HL-60 (cell line): ENCODE results near the gene BAZ2B.

Experiments used
- DNase-seq, 2 experiments: peaks; one replicate each; pipeline ENCODE4 v3.0.0-alpha.2; 2010 to 2020; ENCODE audit warnings: low read depth in 1 of 2, low spot score in 1 of 2
- H3K27ac ChIP-seq: fragments of 250-450 bp; sonication (Bioruptor Pico); replicated peaks from 2 replicates; pipeline ENCODE4 v1.5.1; 2020; ENCODE audit warnings: mild to moderate bottlenecking, moderate library complexity
- H3K27me3 ChIP-seq: fragments of 250-450 bp; sonication (Bioruptor Pico); 2 replicates; pipeline ENCODE4 v1.5.1; 2021; ENCODE audit warnings: mild to moderate bottlenecking, moderate library complexity; ENCODE audit not compliant: insufficient read depth, poor library complexity, severe bottlenecking
- H3K4me3 ChIP-seq: replicated peaks from 2 replicates; pipeline ENCODE4 v1.5.1; 2011; ENCODE audit warnings: mild to moderate bottlenecking, control low read depth, low read length; ENCODE audit not compliant: insufficient read depth
- GABPA ChIP-seq: IDR thresholded peaks from 2 replicates; pipeline ENCODE4 v1.6.1; 2012; ENCODE audit warnings: low read depth
- POLR2AphosphoS5 ChIP-seq: IDR thresholded peaks from 2 replicates; pipeline ENCODE4 v1.6.1; 2012; ENCODE audit warnings: low read depth
- SPI1 ChIP-seq: IDR thresholded peaks from 2 replicates; pipeline ENCODE4 v1.6.1; 2012; ENCODE audit warnings: low read depth, mild to moderate bottlenecking, borderline replicate concordance
- TF ChIP-seq, protein P1 (sequence below): IDR thresholded peaks from one replicate; pipeline ENCODE4 v1.5.1; 2011; ENCODE audit warnings: low read length, control low read depth, inconsistent platforms; ENCODE audit not compliant: insufficient read depth
- TF ChIP-seq, protein P2 (sequence below): IDR thresholded peaks from 2 replicates; pipeline ENCODE4 v1.6.1; 2012; ENCODE audit warnings: low read depth; ENCODE audit not compliant: insufficient replicate concordance

Gene BAZ2B

DNA sequence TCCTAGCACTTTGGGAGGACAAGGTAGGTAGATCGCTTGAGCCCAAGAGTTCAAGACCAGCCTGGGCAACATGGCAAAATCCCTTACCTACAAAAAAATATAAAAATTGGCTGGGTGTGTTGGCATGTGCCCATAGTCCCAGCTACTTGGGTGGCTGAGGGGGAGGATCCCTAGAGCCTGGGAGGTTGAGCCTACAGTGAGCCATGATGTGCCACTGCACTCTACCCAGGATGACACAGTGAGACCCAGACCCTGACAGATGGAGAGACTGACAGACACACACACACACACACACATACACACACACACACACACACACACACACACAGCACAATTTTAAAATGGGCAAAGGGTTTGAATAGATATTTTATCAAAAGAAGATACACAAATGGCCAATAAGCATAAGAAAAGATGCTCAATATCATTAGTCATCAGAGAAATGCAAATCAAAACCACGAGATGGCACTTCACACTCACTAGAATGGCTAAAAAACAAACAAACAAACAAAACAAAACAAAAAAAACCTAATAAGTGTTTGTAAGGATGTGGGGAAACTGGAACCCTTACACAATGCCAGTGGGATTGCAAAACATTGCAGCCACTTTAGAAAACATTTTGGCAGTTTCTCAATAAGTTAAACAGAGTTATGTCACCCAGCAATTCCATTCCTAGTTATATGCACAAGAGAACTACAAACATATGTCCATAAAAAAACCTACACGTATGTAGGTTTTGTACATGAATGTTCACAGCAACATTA, 42.3 kb downstream of the BAZ2B start:
- DNase-seq: peak; percentile 43 to 73
- 0 out of 2 replicates have a peak, but pooled peaks have one; percentile 20 for TF ChIP-seq GABPA
- TF ChIP-seq, protein P1, sequence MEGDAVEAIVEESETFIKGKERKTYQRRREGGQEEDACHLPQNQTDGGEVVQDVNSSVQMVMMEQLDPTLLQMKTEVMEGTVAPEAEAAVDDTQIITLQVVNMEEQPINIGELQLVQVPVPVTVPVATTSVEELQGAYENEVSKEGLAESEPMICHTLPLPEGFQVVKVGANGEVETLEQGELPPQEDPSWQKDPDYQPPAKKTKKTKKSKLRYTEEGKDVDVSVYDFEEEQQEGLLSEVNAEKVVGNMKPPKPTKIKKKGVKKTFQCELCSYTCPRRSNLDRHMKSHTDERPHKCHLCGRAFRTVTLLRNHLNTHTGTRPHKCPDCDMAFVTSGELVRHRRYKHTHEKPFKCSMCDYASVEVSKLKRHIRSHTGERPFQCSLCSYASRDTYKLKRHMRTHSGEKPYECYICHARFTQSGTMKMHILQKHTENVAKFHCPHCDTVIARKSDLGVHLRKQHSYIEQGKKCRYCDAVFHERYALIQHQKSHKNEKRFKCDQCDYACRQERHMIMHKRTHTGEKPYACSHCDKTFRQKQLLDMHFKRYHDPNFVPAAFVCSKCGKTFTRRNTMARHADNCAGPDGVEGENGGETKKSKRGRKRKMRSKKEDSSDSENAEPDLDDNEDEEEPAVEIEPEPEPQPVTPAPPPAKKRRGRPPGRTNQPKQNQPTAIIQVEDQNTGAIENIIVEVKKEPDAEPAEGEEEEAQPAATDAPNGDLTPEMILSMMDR: no peak
- Histone ChIP-seq H3K27ac (peak overlapping the region; percentile 62), H3K4me3 (no peak overlapping the region), H3K27me3 (no peaks in the 10 kb centered on the region)

DNA sequence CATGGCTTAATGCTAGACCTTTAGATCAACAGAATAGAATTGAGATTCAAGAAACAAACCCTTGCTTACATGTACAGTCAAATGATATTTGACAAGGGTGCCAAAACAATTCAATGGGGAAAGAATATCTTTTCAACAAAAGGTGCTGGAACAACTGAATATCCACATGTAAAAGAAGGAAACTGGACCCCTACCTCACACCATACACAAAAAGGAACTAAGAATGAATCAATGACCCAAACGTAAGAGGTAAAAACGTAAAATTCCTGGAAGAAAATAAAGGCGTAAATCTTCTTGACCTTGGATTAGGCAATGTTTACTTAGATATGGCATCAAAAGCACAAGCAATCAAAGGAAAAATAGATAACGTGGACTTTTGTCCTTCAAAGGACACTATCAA, 43.1 kb downstream of the BAZ2B start:
- peak overlapping the region; percentile 62 for H3K27ac ChIP-seq
- DNase-seq: no peak
- no peaks in the 10 kb centered on the region for H3K27me3 ChIP-seq
- TF ChIP-seq, protein P1: no peak
- TF ChIP-seq POLR2AphosphoS5: no peak
- TF ChIP-seq SPI1: no peak
- H3K4me3 ChIP-seq: no peak overlapping the region

DNA sequence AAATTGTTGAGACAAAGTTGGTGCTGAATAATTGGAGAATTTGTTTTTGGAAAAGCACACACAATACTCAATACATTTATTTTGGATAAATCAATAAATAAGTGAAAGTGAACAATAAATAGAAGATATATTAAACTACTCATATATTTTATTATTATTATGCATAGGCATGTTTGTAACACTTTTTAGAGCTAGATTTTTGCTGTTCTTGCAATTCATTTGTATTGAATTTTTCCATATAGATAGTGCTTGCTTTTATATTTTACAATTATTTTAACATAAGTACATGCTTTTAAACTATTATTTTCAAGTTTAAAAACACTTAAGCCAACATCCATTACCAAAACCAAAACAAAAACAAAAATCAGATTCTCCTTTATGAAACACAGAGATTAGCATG, 43.9 kb downstream of the BAZ2B start:
- no peaks in the 10 kb centered on the region for H3K27me3 ChIP-seq
- TF ChIP-seq SPI1 (no peak), GABPA (no peak), POLR2AphosphoS5 (no peak)
- TF ChIP-seq, protein P2, sequence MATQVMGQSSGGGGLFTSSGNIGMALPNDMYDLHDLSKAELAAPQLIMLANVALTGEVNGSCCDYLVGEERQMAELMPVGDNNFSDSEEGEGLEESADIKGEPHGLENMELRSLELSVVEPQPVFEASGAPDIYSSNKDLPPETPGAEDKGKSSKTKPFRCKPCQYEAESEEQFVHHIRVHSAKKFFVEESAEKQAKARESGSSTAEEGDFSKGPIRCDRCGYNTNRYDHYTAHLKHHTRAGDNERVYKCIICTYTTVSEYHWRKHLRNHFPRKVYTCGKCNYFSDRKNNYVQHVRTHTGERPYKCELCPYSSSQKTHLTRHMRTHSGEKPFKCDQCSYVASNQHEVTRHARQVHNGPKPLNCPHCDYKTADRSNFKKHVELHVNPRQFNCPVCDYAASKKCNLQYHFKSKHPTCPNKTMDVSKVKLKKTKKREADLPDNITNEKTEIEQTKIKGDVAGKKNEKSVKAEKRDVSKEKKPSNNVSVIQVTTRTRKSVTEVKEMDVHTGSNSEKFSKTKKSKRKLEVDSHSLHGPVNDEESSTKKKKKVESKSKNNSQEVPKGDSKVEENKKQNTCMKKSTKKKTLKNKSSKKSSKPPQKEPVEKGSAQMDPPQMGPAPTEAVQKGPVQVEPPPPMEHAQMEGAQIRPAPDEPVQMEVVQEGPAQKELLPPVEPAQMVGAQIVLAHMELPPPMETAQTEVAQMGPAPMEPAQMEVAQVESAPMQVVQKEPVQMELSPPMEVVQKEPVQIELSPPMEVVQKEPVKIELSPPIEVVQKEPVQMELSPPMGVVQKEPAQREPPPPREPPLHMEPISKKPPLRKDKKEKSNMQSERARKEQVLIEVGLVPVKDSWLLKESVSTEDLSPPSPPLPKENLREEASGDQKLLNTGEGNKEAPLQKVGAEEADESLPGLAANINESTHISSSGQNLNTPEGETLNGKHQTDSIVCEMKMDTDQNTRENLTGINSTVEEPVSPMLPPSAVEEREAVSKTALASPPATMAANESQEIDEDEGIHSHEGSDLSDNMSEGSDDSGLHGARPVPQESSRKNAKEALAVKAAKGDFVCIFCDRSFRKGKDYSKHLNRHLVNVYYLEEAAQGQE: no peak
- TF ChIP-seq, protein P1: no peak
- no peak overlapping the region for H3K4me3 ChIP-seq
- no peak for DNase-seq
- no peak overlapping the region for H3K27ac ChIP-seq

DNA sequence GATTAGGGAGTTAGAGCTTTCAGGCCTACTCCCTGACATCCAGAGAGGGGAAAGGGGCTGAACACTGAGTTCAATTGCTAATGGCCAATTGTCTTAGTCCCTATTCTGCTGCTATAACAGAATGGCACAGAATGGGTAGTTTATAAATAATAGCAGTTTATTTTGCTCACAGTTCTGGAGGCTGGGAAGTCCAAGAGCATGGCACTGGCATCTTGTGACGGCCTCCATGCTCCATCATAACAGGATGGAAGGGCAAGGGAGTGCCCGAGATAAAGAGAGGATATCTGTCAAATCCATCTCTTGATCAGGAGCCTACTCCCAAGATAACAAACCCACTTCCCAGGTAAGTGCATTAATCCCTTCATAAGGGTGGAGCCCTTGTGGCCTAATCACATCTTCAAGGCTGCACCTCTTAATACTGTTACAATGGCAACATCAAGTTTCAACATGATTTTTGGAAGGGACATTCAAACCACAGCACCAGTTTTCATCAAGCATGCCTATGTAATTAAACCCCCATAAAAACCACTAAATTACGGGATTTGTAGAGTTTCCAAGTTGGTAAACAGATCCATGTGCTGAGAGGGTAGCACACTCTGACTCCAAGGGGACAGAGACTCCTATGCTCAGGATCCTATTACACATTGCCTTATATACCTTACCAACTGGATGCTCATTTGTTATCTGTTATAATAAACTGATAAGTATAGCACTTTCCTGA, 44.6 kb downstream of the BAZ2B start:
- TF ChIP-seq, protein P2: no peak
- TF ChIP-seq, protein P1: no peak
- no peak for TF ChIP-seq SPI1
- TF ChIP-seq POLR2AphosphoS5: no peak
- TF ChIP-seq GABPA: no peak
- Histone ChIP-seq H3K27ac (no peak overlapping the region), H3K27me3 (no peaks in the 10 kb centered on the region), H3K4me3 (no peak overlapping the region)
- DNase-seq: no peak
